GM18505 (cell line): ENCODE results near the gene PGM5.

Source experiments
- ATAC-seq: cut with Tn5 transposase; IDR thresholded peaks from one replicate; pipeline ENCODE4 v1.9.1; 2021; ENCODE audit not compliant: unreplicated experiment
- POLR2A ChIP-seq: IDR thresholded peaks from 4 replicates; pipeline ENCODE4 v1.6.1; 2011; ENCODE audit warnings: borderline replicate concordance; ENCODE audit not compliant: insufficient read depth, insufficient read length; ENCODE audit errors: extremely low read depth

The PGM5 gene

DNA sequence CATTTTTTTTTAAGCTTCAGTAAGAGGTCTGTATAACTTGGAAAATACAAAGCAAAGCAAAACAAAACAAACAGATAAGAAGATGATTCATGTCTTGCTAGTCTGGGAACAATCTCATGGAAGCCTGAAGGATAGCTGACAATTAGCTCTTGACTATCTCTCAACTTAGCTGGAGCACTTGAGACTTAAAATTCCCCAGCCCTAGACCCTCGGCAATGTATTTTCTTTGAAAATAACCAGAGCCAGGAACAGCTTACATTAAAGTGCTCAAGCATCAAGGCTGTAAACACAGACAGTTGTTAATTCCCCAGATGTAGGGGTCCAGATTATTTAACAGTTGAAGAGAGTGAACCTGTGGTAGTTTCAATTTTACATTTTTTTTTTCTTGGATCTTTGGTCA lies 101.4 kb downstream of the PGM5 start:
- no peak for ATAC-seq

DNA sequence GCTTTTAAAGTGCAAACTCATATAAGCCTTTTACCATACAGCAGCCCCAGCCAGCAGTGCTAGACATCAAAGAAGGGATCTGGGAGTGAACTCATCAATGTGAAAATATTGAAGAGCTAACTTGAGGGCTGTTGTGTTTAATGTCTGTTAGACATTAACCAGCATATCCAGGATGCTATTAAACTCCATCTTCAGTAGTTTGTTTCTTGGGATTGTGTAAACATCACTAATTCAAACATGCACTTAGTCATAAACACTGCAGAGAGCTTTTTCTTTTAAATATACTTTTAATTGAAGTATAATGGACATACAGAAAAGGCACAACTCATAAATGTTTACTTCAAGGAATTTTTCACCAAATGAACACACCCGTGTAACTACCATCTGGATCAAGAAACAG lies 102.5 kb downstream of the PGM5 start:
- no peak for ATAC-seq
- TF ChIP-seq POLR2A, result no peak

More for the DNA sequence above, 101.4 kb downstream of the PGM5 start:
- no peak for TF ChIP-seq POLR2A

DNA sequence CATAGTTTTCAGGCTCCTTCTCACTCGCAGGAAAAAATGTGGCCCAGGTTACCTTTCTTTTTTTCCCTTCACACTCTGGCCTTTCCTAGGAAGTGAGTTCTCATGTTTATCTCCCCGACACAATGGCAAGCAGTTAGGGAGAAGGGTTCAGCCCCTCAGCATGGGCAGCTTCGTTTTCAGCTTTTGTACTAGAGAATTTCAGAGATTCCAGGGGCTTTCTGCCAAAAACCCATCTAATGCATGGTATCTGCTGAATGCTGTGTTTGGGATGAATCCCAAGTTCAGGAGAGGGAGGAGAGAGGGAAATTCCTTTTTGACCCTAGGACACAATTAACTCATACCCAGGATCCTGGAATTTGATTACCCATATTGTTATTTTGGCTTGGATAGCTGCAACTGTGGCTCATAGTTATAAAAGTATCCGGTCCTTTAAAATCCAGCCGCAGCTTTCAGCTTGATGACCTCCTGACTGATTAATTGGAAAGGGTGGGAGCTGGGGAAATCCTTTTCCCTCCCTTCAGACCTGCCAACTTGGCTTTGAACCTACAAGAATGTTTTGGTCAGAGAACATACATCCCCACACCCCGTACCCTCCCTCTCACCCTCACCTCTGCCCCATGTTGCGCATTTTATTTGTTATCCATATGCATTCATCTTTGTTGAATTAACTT lies 105.8 kb downstream of the PGM5 start:
- ATAC-seq, result no peak
- no peak for TF ChIP-seq POLR2A

DNA sequence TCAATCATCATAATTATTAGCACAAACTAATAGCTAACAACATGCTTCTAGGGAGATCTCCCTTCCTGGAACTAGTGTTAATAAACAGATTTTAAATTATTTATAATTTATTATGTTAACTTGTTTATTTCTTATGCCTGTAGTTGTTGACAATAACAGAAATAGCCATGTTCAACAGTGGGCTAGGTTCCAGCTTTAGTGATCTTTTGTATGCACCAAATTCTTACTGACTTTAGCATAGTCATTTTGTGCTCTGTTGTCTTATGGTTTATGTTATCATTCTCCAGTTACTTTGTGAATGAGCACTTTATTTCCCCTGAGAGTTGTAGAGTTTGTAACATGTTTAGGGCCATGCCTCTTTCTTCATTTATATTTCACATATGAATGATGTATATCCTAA lies 113.7 kb downstream of the PGM5 start:
- no peak for TF ChIP-seq POLR2A
- ATAC-seq, result no peak

- TF ChIP-seq POLR2A, result no peak
- no peak for ATAC-seq
These were observed 114.2 kb downstream of the PGM5 start for GRCh38 chr9:68470634-68471033.

GRCh38 chr9:68472119-68472518 lies 115.7 kb downstream of the PGM5 start:
- ATAC-seq, result no peak
- no peak for TF ChIP-seq POLR2A

DNA sequence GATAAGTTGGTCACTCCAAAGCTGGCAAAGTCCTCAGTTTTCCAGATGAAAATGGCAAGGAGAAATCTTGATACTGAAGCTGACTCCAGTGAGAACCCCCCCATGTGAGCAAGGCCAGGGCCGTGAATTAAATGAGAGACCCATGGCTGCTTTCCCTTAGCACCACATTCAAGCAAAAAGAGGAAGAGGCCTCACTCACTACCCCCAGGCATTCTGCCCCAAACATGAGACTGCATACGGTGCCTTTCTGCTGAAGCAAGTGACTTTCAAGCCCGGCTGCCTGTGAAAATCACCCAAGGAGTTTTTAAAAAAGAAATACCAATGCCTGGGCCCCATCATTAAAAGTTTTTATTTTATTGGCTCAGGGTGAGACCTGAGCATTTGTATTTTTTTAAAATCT lies 117.4 kb downstream of the PGM5 start:
- TF ChIP-seq POLR2A, result no peak
- ATAC-seq, result no peak

DNA sequence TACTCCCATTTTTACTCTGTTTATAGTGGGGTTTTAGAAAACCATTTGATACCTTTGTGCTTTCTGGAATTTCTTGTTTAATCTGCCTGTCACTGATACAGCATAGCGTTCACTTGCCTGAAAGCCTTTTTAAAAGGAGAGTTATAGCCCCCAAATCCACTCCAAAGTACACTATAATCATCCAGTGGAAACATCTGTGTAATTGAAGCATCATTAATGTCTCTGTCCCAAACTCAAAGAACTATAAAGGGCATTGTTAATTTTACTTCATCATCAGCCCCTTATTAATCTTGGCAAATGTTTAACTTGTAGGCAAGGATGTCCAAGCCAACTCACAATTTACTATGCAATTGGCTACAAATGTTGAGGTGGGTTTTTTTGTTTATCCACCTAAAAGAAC lies 120.0 kb downstream of the PGM5 start:
- no peak for TF ChIP-seq POLR2A
- ATAC-seq, result no peak

DNA sequence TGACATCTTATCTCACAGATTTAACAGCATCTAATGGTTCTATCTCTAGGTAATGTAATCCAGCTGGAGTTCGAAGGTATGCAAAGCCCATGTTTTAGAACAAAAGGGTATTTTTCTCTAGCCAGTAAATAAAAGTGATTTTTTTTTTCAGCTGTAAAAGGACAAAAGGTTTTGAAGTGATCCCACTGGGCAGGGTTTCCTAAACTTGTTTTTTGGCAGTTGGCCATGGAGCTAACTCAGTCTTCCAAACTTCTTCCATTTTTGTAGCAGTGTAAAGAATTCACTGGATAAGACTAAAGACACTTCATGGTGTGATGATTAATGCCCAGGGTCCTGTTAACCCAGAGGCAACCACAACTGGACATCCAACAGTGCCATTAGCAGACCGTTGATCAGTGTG lies 120.4 kb downstream of the PGM5 start:
- ATAC-seq, result no peak
- no peak for TF ChIP-seq POLR2A

DNA sequence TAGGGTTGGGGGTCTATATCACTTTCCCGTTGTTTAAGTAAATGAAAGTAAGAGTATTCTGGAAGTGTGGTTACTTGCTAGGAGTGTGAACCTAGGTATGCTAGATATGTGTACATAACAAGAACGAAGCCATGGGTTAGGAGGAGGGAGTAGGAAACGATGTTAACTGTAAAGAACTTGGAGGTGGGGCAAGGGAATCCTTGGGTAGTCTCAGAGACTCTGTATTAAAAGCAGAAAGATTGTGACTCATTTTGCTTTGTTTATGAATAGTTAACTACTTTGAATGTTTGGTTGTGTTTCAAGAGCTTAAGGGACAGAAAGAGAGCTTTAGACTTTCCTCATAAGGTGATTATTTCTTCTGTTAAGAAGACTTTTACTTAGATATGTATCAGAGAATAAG lies 124.4 kb downstream of the PGM5 start:
- TF ChIP-seq POLR2A, result no peak
- no peak for ATAC-seq

- no peak for ATAC-seq
These were observed 126.1 kb downstream of the PGM5 start for GRCh38 chr9:68482548-68482947.

DNA sequence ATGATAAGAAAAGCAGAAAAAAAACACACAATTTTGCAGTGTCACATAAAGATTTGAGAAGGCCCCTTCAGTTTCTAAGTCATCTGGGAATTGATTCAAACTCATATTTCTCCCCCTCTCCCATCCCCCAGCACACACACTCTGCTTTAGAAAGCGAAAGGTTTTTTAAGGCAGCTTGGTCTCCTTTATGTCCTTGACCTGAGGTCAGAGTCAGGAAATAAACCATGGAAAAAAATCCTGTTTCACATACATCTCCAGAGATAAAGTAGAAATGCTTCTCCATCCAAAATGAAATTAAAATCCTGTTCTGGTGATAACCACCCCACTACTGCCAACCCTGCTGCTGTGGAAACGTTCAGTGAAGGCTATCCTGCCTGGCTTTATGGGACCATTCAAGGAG lies 131.7 kb downstream of the PGM5 start:
- ATAC-seq, result no peak
- TF ChIP-seq POLR2A, result no peak

More at GRCh38 chr9:68482548-68482947, 126.1 kb downstream of the PGM5 start:
- no peak for TF ChIP-seq POLR2A

DNA sequence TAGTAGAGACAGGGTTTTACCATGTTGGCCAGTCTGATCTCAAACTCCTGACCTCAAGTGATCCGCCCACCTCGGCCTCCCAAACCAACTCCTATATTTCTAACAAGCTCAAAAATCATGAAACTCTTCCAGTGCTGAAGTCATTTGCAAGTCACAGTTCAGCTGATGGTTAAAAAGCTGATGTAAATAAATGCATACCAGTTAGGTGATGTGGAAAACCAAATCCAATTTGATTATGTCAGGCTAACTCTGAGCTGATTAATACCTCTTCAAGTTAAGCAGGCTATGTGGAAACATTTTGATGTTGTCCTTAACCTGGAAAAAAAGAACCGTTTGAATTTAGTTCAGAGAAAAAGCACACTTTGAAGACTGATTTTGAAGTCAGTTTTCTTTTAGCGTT lies 133.2 kb downstream of the PGM5 start:
- no peak for ATAC-seq
- TF ChIP-seq POLR2A, result no peak

DNA sequence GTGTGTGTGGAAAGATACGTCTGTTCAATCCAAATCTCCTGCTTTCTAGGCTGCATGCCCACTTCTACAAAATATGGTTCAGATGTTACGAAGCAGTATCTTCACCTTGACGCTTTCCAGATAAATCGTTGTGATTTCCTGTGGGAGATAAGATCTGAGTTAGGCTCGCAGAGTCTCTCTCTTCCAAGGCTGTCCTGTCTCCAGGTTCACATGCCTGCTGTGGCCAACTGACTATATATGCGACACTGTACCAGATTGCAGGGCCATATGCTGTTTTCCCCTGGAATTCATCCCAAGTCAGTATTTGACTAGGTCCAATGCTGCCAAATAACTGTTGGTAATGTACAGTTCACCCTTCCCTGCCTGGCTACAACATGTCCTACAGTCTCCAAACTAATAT lies 136.4 kb downstream of the PGM5 start:
- no peak for TF ChIP-seq POLR2A
- ATAC-seq, result no peak

DNA sequence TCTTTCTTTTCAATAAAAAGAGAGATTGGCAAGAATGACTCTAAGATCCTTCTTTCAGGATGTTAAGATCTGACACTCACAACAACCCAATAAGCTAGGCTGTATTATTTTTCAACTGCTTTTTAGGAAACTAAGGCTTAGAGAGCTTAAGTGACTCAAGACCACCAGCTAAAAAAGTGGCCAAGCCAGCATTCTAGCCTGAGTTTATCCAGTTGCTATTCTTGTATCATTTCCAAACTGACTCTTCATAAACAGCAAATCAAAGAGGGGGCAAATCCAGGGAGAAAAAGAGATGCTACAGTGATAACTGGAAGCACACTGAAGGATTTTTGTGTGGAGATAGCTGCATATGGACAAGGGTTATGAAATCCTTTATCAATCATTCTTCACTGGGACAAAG lies 137.1 kb downstream of the PGM5 start:
- ATAC-seq, result no peak
- TF ChIP-seq POLR2A, result no peak
